Psoas muscle (tissue), 8 donors: ENCODE data around the gene LTBP1. TPM values are rescaled to one million over a fixed set of nuclear protein-coding genes. Genes with fewer than 3 reads are reported as not detected.
A peak's percentile ranks its signal among the peaks of the same experiment; 100 is the strongest.

Experiments used
- ATAC-seq, 4 donors: fragments of 200-7000 bp; cut with Tn5 transposase; one replicate each; pipeline ENCODE4 v1.9.1; 2020; ENCODE audit warnings: moderate library complexity in 3 of 4, mild to moderate bottlenecking in 2 of 4
- DNase-seq, 2 donors: peaks; one replicate each; pipeline ENCODE4 v3.0.0-alpha.2; 2020
- H3K27ac ChIP-seq: fragments of 200-600 bp; one replicate; pipeline ENCODE4 v1.8.0; 2022
- H3K27me3 ChIP-seq, 3 donors: fragments of 200-600 bp in 1 of 3; one replicate each; pipeline versions ENCODE4 v1.6.1 to v1.8.0; 2013 to 2022; ENCODE audit warnings: low read length in 2 of 3, mild to moderate bottlenecking in 2 of 3, moderate library complexity in 1 of 3; ENCODE audit not compliant: insufficient read depth in 3 of 3
- H3K36me3 ChIP-seq, 2 donors: fragments of 200-600 bp in 1 of 2; one replicate each; pipeline versions ENCODE4 v1.6.1 to v1.8.0; 2013 to 2022; ENCODE audit warnings: low read depth in 1 of 2, mild to moderate bottlenecking in 1 of 2, moderate library complexity in 1 of 2; ENCODE audit not compliant: insufficient read depth in 1 of 2
- H3K4me1 ChIP-seq: fragments of 200-600 bp; one replicate; pipeline ENCODE4 v1.8.0; 2022
- H3K4me3 ChIP-seq: fragments of 200-600 bp; one replicate; pipeline ENCODE4 v1.8.0; 2022; ENCODE audit warnings: mild to moderate bottlenecking
- H3K9me3 ChIP-seq: fragments of 200-600 bp; one replicate; pipeline ENCODE4 v1.8.0; 2022
- CTCF ChIP-seq: fragments of 200-600 bp; IDR thresholded peaks from one replicate; pipeline ENCODE4 v1.8.0; 2022; ENCODE audit warnings: antibody characterized with exemption
- WGBS, 3 donors: extraction: QIAGEN DNeasy Blood & Tissue Kit; methylation state at CpG; one replicate each; pipeline versions ENCODE4 v1.1.6 to v1.1.7; 2013; 5-methylcytosine and 5-hydroxymethylcytosine counted together
- intact Hi-C, 2 donors: fragments of 100-400 bp; cut with DNase I; formaldehyde crosslinking; loops; one replicate each; pipeline versions ENCODE4 v1.11.0 to v1.14.2; 2022
- polyA plus RNA-seq, 3 donors: library from polyadenylated mRNA; stranded (reverse); fragments of 200-250 nt; gene quantifications; one replicate each; pipeline ENCODE4 v1.2.3, GENCODE V29; 2013
- total RNA-seq, 4 donors: library from RNA; stranded (reverse); fragmentation: NEBNext Ultra II Directional in 2 of 4; extraction: Animal tissue kit (Norgen Biotek cat#: 25700) in 2 of 4; gene quantifications; one replicate each; pipeline versions ENCODE4 v1.2.1 to v1.2.4, GENCODE V29; 2021 to 2023
- donor health status: healthy with polysubstance abuse.
- donor health status: DM: no; HTN: no; CAD: no; lungs with moderate emphysema.
- donor health status: Bipolar disorder and iron deficiency.
- donor health status: healthy.
- donor health status: DM: yes; HTN: yes; CAD: no.
- donor health status: DM: no; HTN: no; CAD: no.
- donor health status: DM: no; HTN: no; CAD: no.
- donor health status: DM: yes; HTN: yes; CAD: no.

The LTBP1 gene
- total and polyA plus RNA-seq, 7 donors = 5.9 to 26.8 (median 9.5) TPM

GRCh38 chr2:33377048-33377447, 430.3 kb downstream of the LTBP1 start:
- WGBS, 3 donors = 80 to 85% (median 83%) methylated on average over 6 of the region's 6 CpGs
- intact Hi-C loops = loop anchor here (5.0 to 10.0 kb wide), 4 partner anchors 162 to 345 kb away; no protein-coding TSS in a partner anchor
- H3K4me1 ChIP-seq = no peaks in the 10 kb centered on the region
- H3K27ac ChIP-seq = no peak overlapping the region
- H3K9me3 ChIP-seq = no peaks in the 10 kb centered on the region
- ATAC-seq (peak in 2 of 4 donors; percentile 49 to 54), DNase-seq (peak; percentile 46 to 64)
- H3K27me3 ChIP-seq = no peaks in the 10 kb centered on the region
- no peak for TF ChIP-seq CTCF
- H3K36me3 ChIP-seq = no peaks in the 10 kb centered on the region
- H3K4me3 ChIP-seq = no peak overlapping the region

- no peaks in the 10 kb centered on the region for H3K27me3 ChIP-seq
- DNase-seq = no peak
- H3K4me3 ChIP-seq = no peak overlapping the region
- intact Hi-C loops = loop anchor here (5.0 to 10.0 kb wide), 4 partner anchors 164 to 346 kb away; no protein-coding TSS in a partner anchor
- H3K36me3 ChIP-seq = no peaks in the 10 kb centered on the region
- TF ChIP-seq CTCF = no peak
- peak in 1 of 4 donors; percentile 29 for ATAC-seq
- no peak overlapping the region for H3K27ac ChIP-seq
- no peaks in the 10 kb centered on the region for H3K4me1 ChIP-seq
- H3K9me3 ChIP-seq = no peaks in the 10 kb centered on the region
- 59 to 70% (median 63%) methylated on average over 4 of the region's 4 CpGs for WGBS, 3 donors
These were observed 431.9 kb downstream of the LTBP1 start for GRCh38 chr2:33378556-33379210.

- Histone ChIP-seq H3K4me3 (no peak overlapping the region), H3K27ac (no peak overlapping the region), H3K9me3 (no peaks in the 10 kb centered on the region), H3K4me1 (no peaks in the 10 kb centered on the region), H3K27me3 (no peaks in the 10 kb centered on the region), H3K36me3 (no peaks in the 10 kb centered on the region)
- no peak for ATAC-seq
- intact Hi-C loops = no loop called here
- no peak for DNase-seq
- WGBS, 3 donors = 84 to 88% (median 86%) methylated on average over 8 of the region's 8 CpGs
- TF ChIP-seq CTCF = peak; percentile 52
These were observed 433.4 kb downstream of the LTBP1 start for GRCh38 chr2:33380001-33380609.

- H3K27ac ChIP-seq = no peak overlapping the region
- H3K4me3 ChIP-seq = no peak overlapping the region
- TF ChIP-seq CTCF = no peak
- H3K36me3 ChIP-seq = no peaks in the 10 kb centered on the region
- WGBS, 3 donors = 67 to 82% (median 78%) methylated on average over 2 of the region's 2 CpGs
- no peaks in the 10 kb centered on the region for H3K9me3 ChIP-seq
- no peaks in the 10 kb centered on the region for H3K4me1 ChIP-seq
- ATAC-seq = no peak
- no peaks in the 10 kb centered on the region for H3K27me3 ChIP-seq
- intact Hi-C loops = no loop called here
- no peak for DNase-seq
These were observed 434.0 kb downstream of the LTBP1 start for GRCh38 chr2:33380719-33381118.
